ENCODE measurements around the gene PCYT1B. TPM values are rescaled to one million over a fixed set of nuclear protein-coding genes. Genes with fewer than 3 reads are reported as not detected.

The PCYT1B gene
- total and polyA plus RNA-seq, 2 donors (not counting 1 experiment from before 2014, with no cell fraction given): not detected

DNA sequence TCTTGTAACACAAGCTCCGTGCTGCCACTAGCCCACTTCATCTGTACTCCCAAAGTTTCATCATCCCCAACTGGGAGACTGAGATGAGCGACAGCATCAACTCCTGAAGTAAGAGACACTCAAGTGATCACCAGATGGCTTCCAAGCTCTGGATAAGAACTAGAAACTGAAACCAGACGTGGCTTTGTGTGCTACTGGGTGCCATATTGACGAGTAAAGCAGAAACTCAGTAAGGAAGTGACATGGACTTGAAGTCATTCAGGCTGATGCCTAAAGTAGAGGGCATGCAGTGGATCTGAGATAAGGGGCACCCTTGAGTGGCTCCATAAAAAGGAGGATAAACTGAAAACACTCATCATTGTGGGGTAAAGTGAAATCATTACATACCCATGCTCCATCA lies 72.4 kb downstream of the PCYT1B start:
- H3K4me1 ChIP-seq (ENCODE audit: control insufficient read depth in 2 of 2, insufficient read depth in 2 of 2, low read length in 2 of 2): no peaks in the 10 kb centered on the region
- no peaks in the 10 kb centered on the region for H3K79me2 ChIP-seq (ENCODE audit: control insufficient read depth, insufficient read depth, low read length)
- Mint-ChIP-seq H3K9me3 (ENCODE audit: insufficient read depth) (no peaks in the 10 kb centered on the region), H3K27me3 (no peaks in the 10 kb centered on the region), H3K4me1 (no peaks in the 10 kb centered on the region), H3K27ac (no peak overlapping the region), H3K4me3 (no peak overlapping the region)
- no peaks in the 10 kb centered on the region for H3K27me3 ChIP-seq (replicated peaks in 1 of 4; ENCODE audit: control extremely low read depth in 1 of 4, control insufficient read depth in 3 of 4, insufficient read depth in 4 of 4, low read length in 3 of 4)
- no peaks in the 10 kb centered on the region for H3K9me3 ChIP-seq (ENCODE audit: control extremely low read depth in 1 of 3, control insufficient read depth in 2 of 3, insufficient read depth in 1 of 3, low read length in 2 of 3)
- TF ChIP-seq, protein P1, sequence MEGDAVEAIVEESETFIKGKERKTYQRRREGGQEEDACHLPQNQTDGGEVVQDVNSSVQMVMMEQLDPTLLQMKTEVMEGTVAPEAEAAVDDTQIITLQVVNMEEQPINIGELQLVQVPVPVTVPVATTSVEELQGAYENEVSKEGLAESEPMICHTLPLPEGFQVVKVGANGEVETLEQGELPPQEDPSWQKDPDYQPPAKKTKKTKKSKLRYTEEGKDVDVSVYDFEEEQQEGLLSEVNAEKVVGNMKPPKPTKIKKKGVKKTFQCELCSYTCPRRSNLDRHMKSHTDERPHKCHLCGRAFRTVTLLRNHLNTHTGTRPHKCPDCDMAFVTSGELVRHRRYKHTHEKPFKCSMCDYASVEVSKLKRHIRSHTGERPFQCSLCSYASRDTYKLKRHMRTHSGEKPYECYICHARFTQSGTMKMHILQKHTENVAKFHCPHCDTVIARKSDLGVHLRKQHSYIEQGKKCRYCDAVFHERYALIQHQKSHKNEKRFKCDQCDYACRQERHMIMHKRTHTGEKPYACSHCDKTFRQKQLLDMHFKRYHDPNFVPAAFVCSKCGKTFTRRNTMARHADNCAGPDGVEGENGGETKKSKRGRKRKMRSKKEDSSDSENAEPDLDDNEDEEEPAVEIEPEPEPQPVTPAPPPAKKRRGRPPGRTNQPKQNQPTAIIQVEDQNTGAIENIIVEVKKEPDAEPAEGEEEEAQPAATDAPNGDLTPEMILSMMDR (IDR thresholded peaks at IDR 0.05): no peak
- no peak for TF ChIP-seq EZH2 (IDR thresholded peaks at IDR 0.05; ENCODE audit: borderline replicate concordance, insufficient read depth, low read depth, low read length, poor library complexity, severe bottlenecking)
- CTCF ChIA-PET: no interaction called here
- no peaks in the 10 kb centered on the region for H3K36me3 ChIP-seq (replicated peaks in 1 of 2; ENCODE audit: control extremely low read depth in 1 of 2, control insufficient read depth in 1 of 2, extremely low read depth in 1 of 2, insufficient read depth in 2 of 2, low read length in 1 of 2)
- intact Hi-C loops (cut with micrococcal nuclease): no loop called here
- H4K20me1 ChIP-seq (ENCODE audit: control insufficient read depth, insufficient read depth, low read length, poor library complexity, severe bottlenecking): no peaks in the 10 kb centered on the region
- H3K9ac ChIP-seq (ENCODE audit: low read length): no peak overlapping the region
- H3K27ac ChIP-seq (ENCODE audit: low read length in 2 of 2): no peak overlapping the region
- ATAC-seq (ENCODE audit: low read depth): no peak
- 90% methylated on average over 2 of the region's 4 CpGs for WGBS (ENCODE audit: insufficient coverage)
- DNase-seq: no peak
- POLR2A ChIA-PET: no interaction called here
- no peak overlapping the region for H3K4me3 ChIP-seq (ENCODE audit: control extremely low read depth in 1 of 5, extremely low read depth in 1 of 5, insufficient read depth in 1 of 5, low read depth in 2 of 5, low read length in 4 of 5)
- H2AFZ ChIP-seq (ENCODE audit: insufficient read depth, low read depth, low read length, poor library complexity, severe bottlenecking): no peak overlapping the region
- H3K4me2 ChIP-seq (replicated peaks; ENCODE audit: low read depth, low read length, poor library complexity, severe bottlenecking): no peak overlapping the region

DNA sequence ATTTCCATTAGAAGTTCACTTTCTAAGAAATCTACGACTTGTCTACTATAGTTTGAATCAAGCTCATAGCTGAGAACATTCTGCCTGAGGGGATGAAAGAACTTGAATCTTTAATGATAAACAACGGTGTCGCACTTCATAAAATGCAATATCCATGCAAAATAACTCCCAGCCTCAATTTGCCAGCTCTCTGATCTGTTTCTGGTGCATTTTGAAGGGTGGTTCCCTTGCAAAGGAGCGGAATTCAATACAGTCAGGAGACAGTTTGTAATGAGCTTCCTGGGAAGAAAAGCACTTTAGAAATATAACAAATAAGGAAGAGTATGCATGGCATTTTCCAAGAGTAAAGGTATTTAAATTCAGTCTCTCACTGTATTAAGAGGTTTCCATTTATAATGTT lies 80.0 kb downstream of the PCYT1B start:
- H3K27me3 ChIP-seq (replicated peaks in 1 of 4; ENCODE audit: control extremely low read depth in 1 of 4, control insufficient read depth in 3 of 4, insufficient read depth in 4 of 4, low read length in 3 of 4): no peaks in the 10 kb centered on the region
- no peak overlapping the region for H3K9ac ChIP-seq (ENCODE audit: low read length)
- intact Hi-C loops (cut with micrococcal nuclease): no loop called here
- no peak overlapping the region for H3K27ac ChIP-seq (ENCODE audit: low read length in 2 of 2)
- Mint-ChIP-seq H3K27me3 (no peaks in the 10 kb centered on the region), H3K27ac (no peak overlapping the region), H3K4me3 (no peak overlapping the region), H3K9me3 (ENCODE audit: insufficient read depth) (no peaks in the 10 kb centered on the region), H3K4me1 (no peaks in the 10 kb centered on the region)
- no peak overlapping the region for H3K4me2 ChIP-seq (replicated peaks; ENCODE audit: low read depth, low read length, poor library complexity, severe bottlenecking)
- H2AFZ ChIP-seq (ENCODE audit: insufficient read depth, low read depth, low read length, poor library complexity, severe bottlenecking): no peak overlapping the region
- ATAC-seq (ENCODE audit: low read depth) (no peak), DNase-seq (no peak)
- no CpG with 5 or more reads among the region's 4 CpGs for WGBS (ENCODE audit: insufficient coverage)
- POLR2A ChIA-PET: no interaction called here
- no peaks in the 10 kb centered on the region for H3K36me3 ChIP-seq (replicated peaks in 1 of 2; ENCODE audit: control extremely low read depth in 1 of 2, control insufficient read depth in 1 of 2, extremely low read depth in 1 of 2, insufficient read depth in 2 of 2, low read length in 1 of 2)
- H3K79me2 ChIP-seq (ENCODE audit: control insufficient read depth, insufficient read depth, low read length): no peaks in the 10 kb centered on the region
- no peaks in the 10 kb centered on the region for H3K4me1 ChIP-seq (ENCODE audit: control insufficient read depth in 2 of 2, insufficient read depth in 2 of 2, low read length in 2 of 2)
- H4K20me1 ChIP-seq (ENCODE audit: control insufficient read depth, insufficient read depth, low read length, poor library complexity, severe bottlenecking): no peaks in the 10 kb centered on the region
- H3K4me3 ChIP-seq (ENCODE audit: control extremely low read depth in 1 of 5, extremely low read depth in 1 of 5, insufficient read depth in 1 of 5, low read depth in 2 of 5, low read length in 4 of 5): no peak overlapping the region
- no peak for TF ChIP-seq EZH2 (IDR thresholded peaks at IDR 0.05; ENCODE audit: borderline replicate concordance, insufficient read depth, low read depth, low read length, poor library complexity, severe bottlenecking)
- TF ChIP-seq, protein P1 (IDR thresholded peaks at IDR 0.05): no peak
- no peaks in the 10 kb centered on the region for H3K9me3 ChIP-seq (ENCODE audit: control extremely low read depth in 1 of 3, control insufficient read depth in 2 of 3, insufficient read depth in 1 of 3, low read length in 2 of 3)
- CTCF ChIA-PET: no interaction called here

All from B cell (primary cell).